Left forelimb (tissue), 1 donor: ENCODE measurements around the gene BACE1.
"Not testable (repeated sequence)": the region's sequence is repeated elsewhere in the genome, so short reads cannot be mapped to it uniquely, and the experiment has no call there.

ENCODE experiments used
- DNase-seq: peaks from one replicate; pipeline ENCODE4 v3.0.0-alpha.2; 2018; ENCODE audit warnings: low spot score

The BACE1 gene

DNA sequence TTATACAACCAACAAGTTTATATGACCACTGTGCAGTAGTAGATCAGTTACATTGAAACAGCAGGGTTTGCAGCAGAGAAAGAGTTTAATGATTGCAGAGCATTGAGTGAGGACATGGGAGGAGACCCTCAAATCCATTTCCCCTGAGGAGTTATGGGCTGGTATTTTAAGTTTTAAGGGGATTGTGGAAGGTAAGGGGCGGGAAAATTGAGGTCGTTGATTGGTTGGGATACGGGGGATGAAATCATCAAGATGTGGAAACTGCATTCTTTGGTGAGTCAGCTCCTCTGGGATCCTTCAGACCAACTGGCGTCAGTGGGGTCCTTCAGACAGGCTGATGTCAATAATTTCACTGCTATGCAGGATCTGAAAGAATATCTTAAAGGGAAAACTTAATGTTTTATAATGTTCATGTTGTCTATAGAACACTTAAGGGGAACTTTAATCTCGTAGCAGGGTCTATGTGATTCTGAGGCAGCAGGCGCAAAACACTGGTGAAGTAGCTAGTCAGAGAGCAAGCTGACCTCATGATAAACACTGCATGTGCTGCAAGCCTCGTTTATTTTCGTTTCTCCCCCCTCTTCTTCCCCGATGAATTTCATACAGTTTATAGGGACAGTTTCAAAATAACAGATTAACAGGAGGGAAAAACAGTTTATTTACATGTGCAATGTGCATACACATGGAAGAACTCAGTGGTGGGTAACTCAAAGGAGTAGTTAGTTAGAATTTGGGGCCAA, 42.3 kb downstream of the BACE1 start:
- no peak for DNase-seq

DNA sequence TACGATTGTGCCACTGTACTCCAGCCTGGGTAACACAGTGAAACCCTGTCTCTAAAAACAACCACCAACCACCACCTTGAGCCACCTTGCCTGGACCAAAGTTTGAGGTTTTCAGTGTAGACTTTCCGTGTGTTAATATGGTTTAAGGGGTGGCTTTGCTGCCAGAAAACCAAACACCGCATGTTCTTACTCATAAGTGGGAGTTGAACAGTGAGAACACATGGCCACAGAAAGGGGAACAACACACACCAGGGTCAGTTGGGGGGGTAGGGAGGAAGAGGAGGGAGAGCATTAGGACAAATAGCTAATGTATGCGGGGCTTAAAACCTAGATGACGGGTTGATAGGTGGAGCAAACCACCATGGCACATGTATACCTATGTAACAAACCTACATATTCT, 43.9 kb downstream of the BACE1 start:
- DNase-seq = not testable (repeated sequence)

DNA sequence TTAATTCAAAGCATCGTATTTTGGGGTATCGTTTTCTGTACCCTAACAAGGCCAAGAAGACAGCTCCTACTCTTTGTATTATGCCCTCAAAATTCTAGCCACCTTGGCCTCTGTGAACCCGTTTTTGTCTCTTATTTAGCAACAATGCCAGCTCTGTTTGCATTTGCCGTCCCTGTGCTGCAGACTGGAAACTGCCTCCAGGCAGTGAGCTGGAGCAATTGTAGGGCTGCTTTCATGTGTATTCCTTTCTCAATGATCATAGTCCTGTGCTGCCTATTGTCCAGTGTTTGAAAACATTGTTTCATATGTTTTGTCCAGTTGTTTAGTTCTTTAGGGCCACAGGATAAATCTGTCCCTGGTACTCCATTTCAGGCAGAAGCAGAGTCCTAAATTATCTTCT, 44.8 kb downstream of the BACE1 start:
- DNase-seq = no peak

DNA sequence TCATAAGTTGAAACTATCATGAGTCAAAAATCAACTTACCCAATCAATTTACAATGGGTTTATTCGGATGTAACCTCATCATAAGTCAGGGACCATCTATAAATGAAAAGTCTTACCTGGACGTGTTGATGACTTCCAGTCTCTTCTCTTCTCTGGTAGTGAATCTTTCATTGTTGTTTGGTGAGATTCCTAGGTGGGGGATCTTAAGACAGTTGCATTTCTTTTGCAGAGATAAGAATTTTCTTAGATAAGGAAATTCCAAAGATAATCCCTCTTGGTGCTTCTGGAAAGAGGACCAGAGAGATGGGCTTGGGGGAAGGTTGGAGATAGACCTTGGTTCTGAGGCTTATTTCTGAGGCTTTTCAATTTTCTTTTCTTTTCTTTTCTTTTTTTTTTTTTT, 46.2 kb downstream of the BACE1 start:
- no peak for DNase-seq

DNA sequence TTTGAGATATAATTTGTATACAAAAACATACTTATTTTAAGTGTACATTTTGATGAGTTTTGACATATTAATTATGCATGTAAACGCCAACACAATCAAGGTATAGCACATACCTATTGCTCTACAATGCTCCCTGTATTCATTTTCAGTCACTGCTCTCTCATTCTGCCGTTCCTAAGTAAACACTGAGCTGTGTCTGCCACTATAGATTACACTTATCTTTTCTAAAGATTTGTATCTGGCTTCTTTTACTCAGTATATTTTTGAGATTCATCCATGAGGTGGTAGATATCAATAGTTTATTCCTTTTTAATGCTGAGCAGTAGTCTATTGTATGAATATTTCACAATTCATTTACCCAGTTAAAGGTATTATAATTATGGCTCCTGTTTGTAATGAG, 50.3 kb downstream of the BACE1 start:
- DNase-seq = no peak

DNA sequence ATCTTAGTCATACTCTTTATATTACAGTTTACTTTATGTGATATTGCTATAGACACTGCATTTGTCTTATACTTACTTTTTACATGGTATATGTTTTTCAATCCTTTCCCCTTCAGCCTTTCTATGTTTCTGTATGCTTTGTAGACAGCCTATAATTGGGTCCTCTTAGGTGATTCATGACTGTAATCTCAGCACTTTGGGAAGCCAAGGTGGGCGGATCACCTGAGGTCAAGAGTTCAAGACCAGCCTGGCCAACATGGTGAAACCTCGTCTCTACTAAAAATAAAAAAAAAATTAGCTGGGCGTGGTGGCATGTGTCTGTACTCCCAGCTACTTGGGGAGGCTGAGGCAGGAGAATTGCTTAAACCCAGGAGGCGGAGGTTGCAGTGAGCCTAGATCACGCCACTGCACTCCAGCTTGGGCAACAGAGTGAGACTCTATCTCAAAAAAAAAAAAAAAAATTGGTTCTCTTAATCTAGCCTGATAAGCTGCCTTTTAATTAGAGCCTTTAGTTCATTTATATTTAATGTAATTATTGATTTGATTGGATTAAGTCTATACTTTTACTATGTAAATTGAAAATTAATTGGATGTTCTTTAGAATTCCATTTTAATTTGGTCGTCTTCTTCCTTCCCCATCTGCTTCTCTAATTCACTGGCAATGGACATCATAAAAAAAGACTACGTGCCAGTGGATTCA, 51.3 kb downstream of the BACE1 start:
- not testable (repeated sequence) for DNase-seq

DNA sequence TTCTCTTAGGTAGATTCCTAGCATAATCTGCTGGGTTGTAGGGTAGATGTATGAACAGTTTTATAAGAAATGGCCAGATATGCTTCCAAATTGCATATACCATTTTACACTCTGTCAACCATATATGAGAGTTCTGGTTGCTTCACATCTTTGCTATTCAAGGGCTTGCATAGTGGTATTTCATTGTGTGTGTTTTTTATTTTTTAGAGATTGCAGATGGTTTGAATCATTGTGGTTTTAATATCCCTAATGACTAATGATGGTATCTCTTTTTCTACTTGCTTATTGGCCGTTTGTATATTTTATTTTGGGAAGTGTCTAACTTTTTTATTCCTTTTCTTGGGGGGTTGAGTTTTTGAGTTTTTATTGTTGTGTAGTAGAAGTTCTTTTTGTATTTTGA, 56.6 kb downstream of the BACE1 start:
- no peak for DNase-seq

DNA sequence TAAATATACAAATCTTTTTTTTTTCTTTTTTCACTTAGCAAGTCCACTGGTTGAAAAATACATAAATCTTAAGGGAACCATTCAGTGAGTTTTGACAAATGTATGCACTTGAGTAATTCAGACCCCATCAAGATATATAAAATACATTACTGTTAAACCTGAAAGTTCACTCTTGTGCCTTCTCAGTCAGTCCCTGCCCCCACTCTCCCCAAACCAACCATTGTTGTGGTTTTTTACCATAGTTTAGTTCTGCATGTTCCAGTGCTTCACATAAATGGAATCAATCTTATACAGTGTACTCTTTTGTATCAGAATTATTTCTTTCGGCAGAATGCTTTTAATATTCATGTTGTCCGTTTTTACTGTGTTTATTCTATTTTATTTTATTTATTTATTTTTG, 57.5 kb downstream of the BACE1 start:
- no peak for DNase-seq

DNA sequence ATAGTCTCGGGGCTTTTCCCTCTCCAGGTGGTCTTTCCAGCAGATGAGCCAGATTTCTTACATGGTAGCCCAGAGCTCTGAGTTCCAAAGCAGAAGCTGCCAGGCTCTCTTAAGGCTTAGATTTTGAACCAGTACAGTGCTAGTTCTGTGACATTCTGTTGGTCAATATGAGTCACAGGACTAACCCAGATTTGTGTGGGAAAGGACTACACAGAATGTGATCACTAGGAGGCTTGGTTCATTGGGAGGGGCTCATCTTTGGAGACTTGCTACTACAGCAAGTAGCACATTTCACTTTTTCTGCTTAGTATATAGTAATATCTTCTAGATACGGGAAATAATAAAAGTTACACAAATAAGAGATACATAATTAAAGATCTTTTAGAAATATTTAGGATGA, 59.5 kb downstream of the BACE1 start:
- no peak for DNase-seq

DNA sequence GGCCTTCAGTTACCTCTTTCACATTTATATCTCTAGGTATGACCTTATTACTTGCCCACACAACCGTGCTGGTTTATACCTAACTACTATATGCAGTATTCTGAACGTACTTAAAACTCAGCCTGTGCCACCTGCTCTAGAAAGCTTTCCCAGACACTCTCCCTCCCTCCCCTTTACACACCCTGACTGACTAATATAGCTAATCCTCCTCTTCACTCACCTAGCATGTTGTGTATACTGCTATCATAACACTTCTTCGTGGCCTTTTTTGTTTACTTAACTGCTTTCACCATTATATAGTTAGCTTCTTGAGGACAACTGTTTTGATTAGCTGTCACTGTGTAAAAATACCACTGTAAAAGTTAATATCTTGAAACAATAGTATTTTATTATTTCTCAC, 60.1 kb downstream of the BACE1 start:
- DNase-seq = no peak

DNA sequence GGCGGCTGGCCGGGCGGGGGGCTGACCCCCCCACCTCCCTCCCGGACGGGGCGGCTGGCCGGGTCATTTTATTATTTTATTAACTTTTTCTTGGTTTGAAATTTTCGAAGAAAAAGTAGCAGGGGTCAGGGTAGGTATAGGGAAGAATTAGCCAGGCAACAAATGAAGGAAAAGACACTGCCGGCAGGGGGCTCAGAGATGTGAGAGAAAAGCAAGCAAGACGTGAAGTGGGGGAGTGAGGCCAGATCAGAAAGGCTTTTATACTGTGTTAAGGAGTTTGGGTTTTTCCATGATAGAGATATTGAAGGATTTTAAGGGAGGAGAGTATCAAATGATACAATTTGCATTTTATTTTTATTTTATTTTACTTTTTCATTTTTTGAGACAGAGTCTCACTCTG, 64.5 kb downstream of the BACE1 start:
- no peak for DNase-seq

DNA sequence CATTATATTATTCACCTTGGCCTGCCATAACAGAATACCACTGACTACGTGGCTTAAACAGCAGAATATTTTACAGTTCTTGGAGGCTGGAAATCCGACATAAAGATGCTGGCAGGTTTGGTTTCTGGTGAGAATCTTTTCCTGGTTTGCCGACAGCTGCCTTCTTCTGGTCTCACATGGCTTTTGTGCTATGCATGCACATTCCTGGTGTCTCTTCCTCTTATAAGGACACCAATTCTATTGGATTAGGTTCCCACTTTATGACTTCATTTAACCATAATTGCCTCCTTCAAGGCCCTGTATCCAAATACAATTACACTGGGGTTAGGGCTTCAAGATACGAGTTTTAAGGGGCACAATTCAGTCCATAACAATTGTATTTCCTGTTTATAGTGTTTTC, 66.5 kb downstream of the BACE1 start:
- no peak for DNase-seq

DNA sequence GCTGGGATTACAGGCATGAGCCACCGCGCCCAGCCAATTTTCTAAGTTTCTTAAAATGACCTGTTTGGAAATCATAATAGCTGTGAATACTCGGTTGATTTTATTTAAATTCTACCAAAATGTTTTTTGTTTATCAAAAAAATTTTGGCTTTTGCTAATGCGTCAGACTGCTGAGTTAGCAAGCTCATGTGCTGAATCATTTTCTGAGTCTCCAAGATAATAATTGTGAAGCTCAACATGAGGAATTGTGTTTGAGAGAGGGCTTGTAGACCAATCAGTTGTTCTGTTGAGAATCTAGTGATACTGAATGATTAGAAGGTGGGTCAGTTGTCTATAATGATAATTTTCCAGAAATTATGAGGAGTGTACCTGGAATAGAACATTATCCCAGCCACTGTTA, 67.7 kb downstream of the BACE1 start:
- no peak for DNase-seq

DNA sequence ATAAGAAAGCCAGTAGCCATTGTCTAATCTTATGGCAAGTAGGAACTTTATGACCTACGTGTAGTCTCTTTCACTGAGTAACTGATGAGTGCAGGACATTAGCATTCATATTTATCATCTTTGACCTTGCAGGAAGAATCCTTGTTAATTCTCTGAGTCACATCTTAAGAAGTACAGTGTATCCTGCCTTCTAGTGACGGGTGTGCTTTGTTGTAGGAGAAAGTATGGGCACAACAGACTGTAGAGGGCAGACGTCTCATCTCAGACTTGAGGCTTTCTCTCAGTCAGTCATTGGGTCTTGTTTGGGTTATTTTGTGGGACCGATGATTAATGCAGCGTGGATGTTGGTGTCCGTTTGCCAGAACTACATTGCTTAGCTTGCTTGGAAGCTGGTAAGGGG, 76.8 kb downstream of the BACE1 start:
- DNase-seq = no peak

DNA sequence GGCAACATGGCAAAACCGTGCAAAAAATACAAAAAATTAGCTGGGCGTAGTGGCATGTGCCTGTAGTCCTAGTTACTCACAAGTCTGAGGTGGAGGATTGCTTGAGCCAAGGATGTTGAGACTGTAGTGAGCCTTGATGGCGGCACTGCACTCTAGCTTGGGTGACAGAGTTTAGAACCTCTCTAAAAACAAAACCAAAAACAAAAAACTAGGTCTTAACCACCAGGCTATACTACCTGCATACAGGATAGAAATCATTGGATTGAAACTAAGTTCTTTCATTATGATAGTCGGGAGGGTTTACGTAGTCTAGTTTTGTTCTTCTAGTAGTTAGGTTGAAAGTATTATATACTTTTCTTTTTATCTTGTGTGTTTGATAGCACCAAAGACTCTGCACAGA, 77.8 kb downstream of the BACE1 start:
- DNase-seq = no peak
